Measurements from ENCODE around the gene HOXD13. TPM values are rescaled to one million over a fixed set of nuclear protein-coding genes. Genes with fewer than 3 reads are reported as not detected.

The HOXD13 gene
- total RNA-seq, 1 experiment from 2014 or later = not detected

DNA sequence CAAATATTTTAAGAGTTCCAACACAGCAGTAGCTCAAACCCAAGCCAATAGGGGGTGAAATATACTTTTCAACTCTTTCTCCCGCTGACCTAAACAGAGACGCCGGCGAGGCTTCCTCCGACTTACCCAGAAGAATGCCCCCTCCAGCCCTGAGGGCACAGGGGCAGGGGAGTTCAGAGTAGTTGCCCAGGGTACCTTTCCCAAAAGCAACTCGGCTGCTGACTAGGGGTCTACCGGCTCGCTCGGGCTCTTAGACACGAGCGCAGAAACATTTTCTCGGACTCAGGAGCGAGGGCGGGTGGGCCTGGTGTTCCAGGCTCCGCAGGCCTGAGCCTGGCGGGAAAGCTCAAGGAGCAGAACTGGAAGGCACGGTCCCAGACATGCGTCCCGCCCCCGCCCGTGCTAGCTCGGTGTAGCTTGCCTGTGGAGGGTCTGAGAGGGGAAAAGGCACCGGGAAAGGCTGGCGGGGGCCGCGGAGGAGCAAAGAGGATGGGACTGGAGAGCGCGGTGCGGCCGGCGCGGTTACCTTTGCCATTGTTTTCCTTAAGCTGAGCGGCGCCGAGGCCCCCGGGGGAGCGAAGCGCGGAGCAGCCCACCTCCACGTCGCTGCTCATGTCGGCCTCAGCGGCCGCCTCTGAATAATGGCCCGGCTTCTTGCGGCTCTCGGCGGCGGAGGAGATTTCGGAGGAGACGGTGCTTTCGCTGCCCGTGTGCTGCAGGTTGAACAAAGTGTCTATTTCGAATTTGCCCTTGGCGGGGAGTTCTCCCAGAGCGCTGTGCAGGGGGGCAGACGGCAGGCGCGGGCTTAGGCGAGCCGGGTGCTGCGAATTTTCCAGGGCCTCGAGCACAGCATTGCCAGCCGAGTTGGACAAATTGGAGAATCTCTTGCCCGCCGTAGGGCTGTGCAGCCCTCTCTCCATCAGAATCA is 9.4 kb upstream of the HOXD13 start:
- Histone ChIP-seq H3K36me3 (ENCODE audit: low read depth) (no peaks in the 10 kb centered on the region), H3F3A (ENCODE audit: insufficient read depth, low read depth) (no peaks in the 10 kb centered on the region), H3K27me3 (ENCODE audit: insufficient read depth, low read depth) (peaks cover 44% of the 10 kb centered on the region), H3K9me2 (ENCODE audit: insufficient read depth) (no peaks in the 10 kb centered on the region), H3K9me3 (ENCODE audit: insufficient read depth, low read depth) (no peaks in the 10 kb centered on the region; the same call in 1 of the 2 replicates), H3K4me2 (no peak overlapping the region), H4K20me1 (ENCODE audit: insufficient read depth) (no peaks in the 10 kb centered on the region), H3K79me2 (ENCODE audit: low read depth) (no peaks in the 10 kb centered on the region), H3K4me3 (no peak overlapping the region), H3K4me1 (replicated peaks; ENCODE audit: insufficient read depth) (no peaks in the 10 kb centered on the region), H3K27ac (no peak overlapping the region), H2AFZ (no peak overlapping the region)
- POLR2A ChIA-PET (ENCODE audit: unreplicated experiment) = no interaction called here
- CTCF ChIA-PET = no interaction called here
- TF ChIP-seq, protein P1, sequence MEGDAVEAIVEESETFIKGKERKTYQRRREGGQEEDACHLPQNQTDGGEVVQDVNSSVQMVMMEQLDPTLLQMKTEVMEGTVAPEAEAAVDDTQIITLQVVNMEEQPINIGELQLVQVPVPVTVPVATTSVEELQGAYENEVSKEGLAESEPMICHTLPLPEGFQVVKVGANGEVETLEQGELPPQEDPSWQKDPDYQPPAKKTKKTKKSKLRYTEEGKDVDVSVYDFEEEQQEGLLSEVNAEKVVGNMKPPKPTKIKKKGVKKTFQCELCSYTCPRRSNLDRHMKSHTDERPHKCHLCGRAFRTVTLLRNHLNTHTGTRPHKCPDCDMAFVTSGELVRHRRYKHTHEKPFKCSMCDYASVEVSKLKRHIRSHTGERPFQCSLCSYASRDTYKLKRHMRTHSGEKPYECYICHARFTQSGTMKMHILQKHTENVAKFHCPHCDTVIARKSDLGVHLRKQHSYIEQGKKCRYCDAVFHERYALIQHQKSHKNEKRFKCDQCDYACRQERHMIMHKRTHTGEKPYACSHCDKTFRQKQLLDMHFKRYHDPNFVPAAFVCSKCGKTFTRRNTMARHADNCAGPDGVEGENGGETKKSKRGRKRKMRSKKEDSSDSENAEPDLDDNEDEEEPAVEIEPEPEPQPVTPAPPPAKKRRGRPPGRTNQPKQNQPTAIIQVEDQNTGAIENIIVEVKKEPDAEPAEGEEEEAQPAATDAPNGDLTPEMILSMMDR (conservative IDR thresholded peaks at IDR 0.05) = no peak
- TF ChIP-seq EZH2 (IDR thresholded peaks at IDR 0.05; ENCODE audit: low read depth) = no peak
- intact Hi-C loops (cut with micrococcal nuclease; ENCODE audit: unreplicated experiment) = no loop called here
- DNase-seq = no peak
- BruUV-seq (replicated peaks) = no TSS peak

DNA sequence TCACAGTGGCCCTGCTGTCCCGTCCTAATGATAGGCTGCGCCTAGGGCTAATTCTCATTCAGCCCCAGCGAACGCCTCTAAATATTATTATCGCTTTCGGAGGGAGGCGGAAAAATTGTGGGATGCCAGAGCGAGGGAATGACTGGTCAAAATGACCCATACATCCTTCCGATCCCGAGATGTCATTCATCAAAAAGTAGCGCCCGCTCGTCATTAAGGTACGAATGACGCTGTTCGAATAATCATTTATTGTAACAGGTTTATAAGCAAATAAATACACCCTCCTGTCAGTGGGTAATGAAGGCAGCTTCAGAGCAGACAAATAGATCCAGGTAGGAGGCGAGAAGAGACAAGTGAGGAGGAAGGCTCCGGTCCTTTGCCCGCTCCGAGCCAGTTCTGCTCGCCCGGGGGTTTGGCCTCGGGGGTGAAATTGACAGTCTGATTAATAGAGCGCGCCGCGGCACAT is 8.7 kb upstream of the HOXD13 start, which contains the start of gene EVX2:
Gene EVX2, minus strand, starts transcription at position 167 of the 466 bp plus-strand sequence. CDS start 186 bp downstream, outside the sequence.
- no peak within 1 kb of the TSS for H2AFZ ChIP-seq
- intact Hi-C loops (cut with micrococcal nuclease; ENCODE audit: unreplicated experiment) = no loop called here
- no peaks in the 10 kb centered on the region for H4K20me1 ChIP-seq (ENCODE audit: insufficient read depth)
- no peaks in the 10 kb centered on the region for H3K79me2 ChIP-seq (ENCODE audit: low read depth)
- peaks cover 44% of the 10 kb centered on the region for H3K27me3 ChIP-seq (ENCODE audit: insufficient read depth, low read depth)
- H3K36me3 ChIP-seq (ENCODE audit: low read depth) = no peaks in the 10 kb centered on the region
- no peak for DNase-seq
- ChIA-PET POLR2A (ENCODE audit: unreplicated experiment) (no interaction called here), CTCF (no interaction called here)
- H3F3A ChIP-seq (ENCODE audit: insufficient read depth, low read depth) = no peaks in the 10 kb centered on the region
- no peaks in the 10 kb centered on the region for H3K9me2 ChIP-seq (ENCODE audit: insufficient read depth)
- H3K27ac ChIP-seq = no peak within 1 kb of the TSS
- no peak within 1 kb of the TSS for H3K4me2 ChIP-seq
- TF ChIP-seq EZH2 (IDR thresholded peaks at IDR 0.05; ENCODE audit: low read depth) = no peak
- TF ChIP-seq, protein P1 (conservative IDR thresholded peaks at IDR 0.05) = no peak
- H3K4me1 ChIP-seq (replicated peaks; ENCODE audit: insufficient read depth) = no peaks in the 10 kb centered on the region
- no peaks in the 10 kb centered on the region; the same call in 1 of the 2 replicates for H3K9me3 ChIP-seq (ENCODE audit: insufficient read depth, low read depth)
- no TSS peak for BruUV-seq (replicated peaks)
- H3K4me3 ChIP-seq = no peak within 1 kb of the TSS

DNA sequence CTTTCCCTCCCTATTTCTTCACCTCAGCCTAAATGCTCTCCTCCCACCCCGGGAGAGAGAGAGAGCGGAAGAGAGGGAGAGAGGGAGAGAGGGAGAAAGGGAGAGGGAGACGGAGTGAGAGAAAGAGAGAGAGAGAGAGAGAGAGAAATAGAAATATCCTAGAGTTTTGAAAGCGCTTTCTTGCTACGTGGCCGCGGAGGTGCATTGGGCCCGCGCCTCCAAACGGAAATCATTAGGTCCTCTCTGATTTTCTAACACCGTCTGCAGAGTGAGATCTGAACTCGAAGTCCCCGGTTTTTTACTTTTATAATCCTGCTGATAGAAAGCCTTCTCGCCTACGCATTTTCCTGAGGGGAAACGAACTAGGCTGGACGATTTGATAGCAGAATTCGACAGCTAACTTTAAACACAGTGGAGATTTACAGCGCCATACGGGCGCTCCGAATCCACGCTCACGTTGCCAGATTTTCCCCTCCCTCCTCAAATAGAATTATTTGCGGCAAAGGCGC is 7.9 kb upstream of the HOXD13 start:
- Histone ChIP-seq H3K9me2 (ENCODE audit: insufficient read depth) (no peaks in the 10 kb centered on the region), H2AFZ (no peak overlapping the region), H3K27me3 (ENCODE audit: insufficient read depth, low read depth) (peaks cover 51% of the 10 kb centered on the region), H3K4me3 (no peak overlapping the region), H3K9me3 (ENCODE audit: insufficient read depth, low read depth) (no peaks in the 10 kb centered on the region; the same call in 1 of the 2 replicates), H3F3A (ENCODE audit: insufficient read depth, low read depth) (no peaks in the 10 kb centered on the region), H4K20me1 (ENCODE audit: insufficient read depth) (no peaks in the 10 kb centered on the region), H3K4me1 (replicated peaks; ENCODE audit: insufficient read depth) (no peaks in the 10 kb centered on the region), H3K79me2 (ENCODE audit: low read depth) (no peaks in the 10 kb centered on the region), H3K27ac (no peak overlapping the region), H3K4me2 (no peak overlapping the region), H3K36me3 (ENCODE audit: low read depth) (no peaks in the 10 kb centered on the region)
- POLR2A ChIA-PET (ENCODE audit: unreplicated experiment) = no interaction called here
- intact Hi-C loops (cut with micrococcal nuclease; ENCODE audit: unreplicated experiment) = no loop called here
- BruUV-seq (replicated peaks) = no TSS peak
- CTCF ChIA-PET = interaction anchor here (0.6 kb wide), 1 partner anchor 1058 kb away, joined by 10 read pairs; no protein-coding TSS in a partner anchor
- no peak for DNase-seq
- TF ChIP-seq EZH2 (IDR thresholded peaks at IDR 0.05; ENCODE audit: low read depth) = no peak
- TF ChIP-seq, protein P1 (conservative IDR thresholded peaks at IDR 0.05) = no peak

Data from PC-9 (cell line).